Kidney epithelial cell (primary cell): ENCODE data around the gene UBE2G1. TPM values are rescaled to one million over a fixed set of nuclear protein-coding genes. Genes with fewer than 3 reads are reported as not detected.
"Not testable (repeated sequence)": the region's sequence is repeated elsewhere in the genome, so short reads cannot be mapped to it uniquely, and the experiment has no call there.

Experiments used
- DNase-seq: peaks from one replicate; pipeline ENCODE4 v3.0.0-alpha.2; 2010; ENCODE audit warnings: low read depth
- H3K27me3 ChIP-seq: 2 replicates; pipeline ENCODE4 v1.6.0; 2011; ENCODE audit warnings: low read length; ENCODE audit not compliant: control insufficient read depth, insufficient read depth
- H3K36me3 ChIP-seq: 2 replicates; pipeline ENCODE4 v1.5.1; 2011; ENCODE audit warnings: low read length; ENCODE audit not compliant: control insufficient read depth, insufficient read depth
- H3K4me3 ChIP-seq: 2 replicates; pipeline ENCODE4 v1.5.1; 2011; ENCODE audit warnings: low read depth, mild to moderate bottlenecking, control low read depth, low read length
- total RNA-seq: library from RNA; depleted of rRNA; stranded (reverse); fragments of >200 nt; gene quantifications from 2 replicates; pipeline ENCODE4 v1.2.3, GENCODE V29; 2015
- TF ChIP-seq, protein P1 (sequence below): IDR thresholded peaks from 2 replicates; pipeline ENCODE4 v1.5.1; 2011; ENCODE audit warnings: mild to moderate bottlenecking, moderate library complexity, low read length, control low read depth, inconsistent platforms; ENCODE audit not compliant: insufficient read depth, poor library complexity, severe bottlenecking

The UBE2G1 gene
- total RNA-seq, 1 donor from 2014 or later: 57.3 TPM

DNA sequence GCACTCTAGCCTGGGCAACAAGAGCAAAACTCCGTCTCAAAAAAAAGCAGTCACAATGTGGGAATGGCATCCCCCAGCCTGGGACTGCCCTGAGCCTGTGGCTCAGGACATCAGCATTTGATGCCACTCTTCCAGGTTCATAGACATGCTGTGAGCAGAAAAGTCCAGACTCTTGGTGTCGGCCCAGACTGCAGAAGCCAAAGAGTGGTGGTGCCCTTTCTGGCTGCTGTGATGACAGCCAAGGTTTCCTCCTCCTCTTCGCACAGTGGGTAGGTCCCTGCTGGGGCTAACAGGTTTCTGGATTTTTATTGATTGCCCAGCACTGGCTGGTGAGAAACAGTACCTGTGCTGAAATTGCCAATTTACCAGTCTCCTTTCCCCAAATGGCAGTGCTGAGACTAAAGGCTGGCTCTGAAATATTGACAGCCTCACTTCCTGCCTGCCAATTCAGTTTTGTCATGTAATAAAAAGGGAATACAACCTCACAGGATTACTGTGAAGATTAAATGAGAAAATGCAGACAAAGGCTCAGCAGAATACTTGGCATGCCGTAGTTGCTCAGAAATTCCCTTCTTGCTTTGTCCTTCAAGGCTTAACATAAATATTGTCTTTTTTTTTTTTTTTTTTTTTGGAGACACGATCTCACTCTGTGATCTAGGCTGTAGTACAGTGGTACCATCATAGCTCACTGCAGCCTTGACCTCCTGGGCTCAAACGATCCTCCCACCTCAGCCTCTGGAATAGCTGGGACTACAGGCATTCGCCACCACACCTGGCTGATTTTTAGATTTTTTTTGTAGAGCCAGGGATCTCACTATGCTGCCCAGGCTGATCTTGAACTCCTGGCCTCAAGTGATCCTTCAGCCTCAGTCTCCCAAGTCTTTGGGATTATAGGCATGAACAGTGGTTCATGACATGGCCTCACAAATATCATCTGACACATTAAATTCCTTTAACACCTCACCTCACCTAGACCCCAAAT, 15.5 kb upstream of the UBE2G1 start:
- H3K36me3 ChIP-seq: no peaks in the 10 kb centered on the region
- no peak overlapping the region for H3K4me3 ChIP-seq
- TF ChIP-seq, protein P1, sequence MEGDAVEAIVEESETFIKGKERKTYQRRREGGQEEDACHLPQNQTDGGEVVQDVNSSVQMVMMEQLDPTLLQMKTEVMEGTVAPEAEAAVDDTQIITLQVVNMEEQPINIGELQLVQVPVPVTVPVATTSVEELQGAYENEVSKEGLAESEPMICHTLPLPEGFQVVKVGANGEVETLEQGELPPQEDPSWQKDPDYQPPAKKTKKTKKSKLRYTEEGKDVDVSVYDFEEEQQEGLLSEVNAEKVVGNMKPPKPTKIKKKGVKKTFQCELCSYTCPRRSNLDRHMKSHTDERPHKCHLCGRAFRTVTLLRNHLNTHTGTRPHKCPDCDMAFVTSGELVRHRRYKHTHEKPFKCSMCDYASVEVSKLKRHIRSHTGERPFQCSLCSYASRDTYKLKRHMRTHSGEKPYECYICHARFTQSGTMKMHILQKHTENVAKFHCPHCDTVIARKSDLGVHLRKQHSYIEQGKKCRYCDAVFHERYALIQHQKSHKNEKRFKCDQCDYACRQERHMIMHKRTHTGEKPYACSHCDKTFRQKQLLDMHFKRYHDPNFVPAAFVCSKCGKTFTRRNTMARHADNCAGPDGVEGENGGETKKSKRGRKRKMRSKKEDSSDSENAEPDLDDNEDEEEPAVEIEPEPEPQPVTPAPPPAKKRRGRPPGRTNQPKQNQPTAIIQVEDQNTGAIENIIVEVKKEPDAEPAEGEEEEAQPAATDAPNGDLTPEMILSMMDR: no peak
- H3K27me3 ChIP-seq: peaks cover 3% of the 10 kb centered on the region
- no peak for DNase-seq

DNA sequence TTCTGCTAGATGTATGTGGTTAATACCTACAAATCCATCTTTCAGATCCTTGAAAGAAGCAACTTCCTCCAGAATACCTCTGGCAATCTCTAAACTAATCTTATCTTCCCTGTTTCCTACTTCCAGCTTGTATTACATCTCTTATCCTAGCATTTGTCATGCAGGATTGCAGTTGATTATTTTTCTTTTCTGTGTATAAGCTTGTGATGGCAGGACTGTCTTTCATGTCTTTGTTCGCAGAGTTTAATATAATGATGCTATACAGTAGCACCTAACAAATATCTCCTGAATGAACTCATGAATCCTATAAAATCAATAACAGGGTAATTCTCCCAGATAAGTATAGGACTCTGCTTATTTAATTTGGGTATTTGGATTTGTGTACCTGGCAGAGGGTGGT, 12.2 kb upstream of the UBE2G1 start:
- peaks cover 3% of the 10 kb centered on the region for H3K27me3 ChIP-seq
- TF ChIP-seq, protein P1: no peak
- no peak for DNase-seq
- no peaks in the 10 kb centered on the region for H3K36me3 ChIP-seq
- no peak overlapping the region for H3K4me3 ChIP-seq

DNA sequence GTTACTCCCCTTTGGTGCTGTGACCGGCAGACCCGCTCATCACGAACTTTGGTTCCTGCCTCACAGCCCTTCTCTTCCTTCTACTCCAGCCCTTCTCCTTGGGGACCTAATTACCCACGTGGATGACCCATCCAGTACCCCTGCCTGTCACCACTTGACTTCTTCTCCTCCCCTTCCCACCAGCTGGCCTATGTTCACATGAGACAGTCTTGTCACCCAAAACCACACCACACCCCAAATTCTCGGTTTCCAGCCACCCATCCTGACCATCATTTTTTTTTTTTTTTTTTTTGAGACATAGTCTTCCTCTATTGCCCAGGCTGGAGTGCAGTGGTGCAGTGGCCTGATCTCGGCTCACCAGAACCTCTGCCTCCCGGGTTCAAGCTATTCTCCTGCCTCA, 10.8 kb upstream of the UBE2G1 start:
- not testable (repeated sequence) for H3K27me3 ChIP-seq, H3K36me3 ChIP-seq, H3K4me3 ChIP-seq, DNase-seq

DNA sequence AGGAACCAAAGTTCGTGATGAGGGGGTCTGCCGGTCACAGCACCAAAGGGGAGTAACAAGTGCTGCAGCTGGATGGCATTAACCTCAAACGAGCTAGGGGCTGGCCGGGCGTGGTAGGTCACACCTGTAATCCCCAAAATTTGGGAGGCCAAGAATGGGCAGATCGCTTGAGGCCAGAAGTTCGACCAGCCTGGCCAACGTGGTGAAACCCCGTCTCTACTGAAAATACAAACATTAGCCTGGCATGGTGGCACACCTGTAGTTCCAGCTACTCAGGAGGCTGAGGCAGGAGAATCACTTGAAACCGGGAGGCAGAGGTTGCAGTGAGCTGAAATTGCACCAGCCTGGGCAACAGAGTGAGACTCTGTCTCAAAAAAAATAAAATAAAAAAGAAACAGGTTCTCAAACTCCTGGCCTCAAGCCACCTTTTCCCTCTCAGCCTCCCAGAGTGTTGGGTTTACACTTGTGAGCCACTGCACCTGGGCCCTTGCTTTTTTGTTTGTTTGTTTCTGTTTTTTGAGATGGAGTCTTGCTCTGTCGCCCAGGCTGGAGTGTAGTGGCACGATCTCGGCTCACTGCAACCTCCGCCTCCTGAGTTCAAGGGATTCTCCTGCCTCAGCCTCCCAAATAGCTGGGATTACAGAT, 9.4 kb upstream of the UBE2G1 start:
- H3K36me3 ChIP-seq, H3K4me3 ChIP-seq, H3K27me3 ChIP-seq, DNase-seq: not testable (repeated sequence)

DNA sequence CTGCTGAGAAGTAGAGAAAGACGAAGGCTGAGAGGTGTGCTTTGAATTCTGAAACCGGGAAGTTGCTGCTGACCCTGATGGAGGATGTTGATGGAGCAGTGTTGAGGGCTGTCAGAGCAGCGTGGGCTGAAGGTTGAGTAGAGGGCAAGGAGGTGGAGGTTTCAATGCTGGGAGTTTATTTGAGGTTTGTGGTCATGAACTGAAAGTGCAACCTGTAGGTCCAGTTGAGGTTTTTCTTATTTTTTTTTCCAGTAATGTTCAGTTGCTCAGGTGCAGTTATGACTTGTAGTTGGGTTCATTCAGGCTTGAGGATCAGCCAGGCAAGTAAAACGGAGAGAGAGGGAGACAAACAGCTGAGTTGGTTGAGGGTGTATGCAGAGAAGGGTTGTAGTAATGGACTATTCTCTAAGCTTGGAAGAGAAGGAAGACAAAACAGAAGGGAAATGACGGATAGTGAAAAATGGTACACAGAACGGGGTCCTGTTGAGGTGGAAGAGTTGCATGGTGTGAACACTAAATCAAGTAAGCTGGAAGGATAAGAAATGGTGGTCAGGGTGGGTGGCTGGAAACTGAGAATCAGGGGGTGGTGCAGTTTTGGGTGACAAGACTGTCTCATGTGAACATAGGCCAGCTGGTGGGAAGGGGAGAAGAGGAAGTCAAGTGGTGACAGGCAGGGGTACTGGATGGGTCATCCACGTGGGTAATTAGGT, 8.7 kb upstream of the UBE2G1 start:
- TF ChIP-seq, protein P1: no peak
- Histone ChIP-seq H3K27me3 (no peaks in the 10 kb centered on the region), H3K4me3 (no peak overlapping the region), H3K36me3 (no peaks in the 10 kb centered on the region)
- no peak for DNase-seq

DNA sequence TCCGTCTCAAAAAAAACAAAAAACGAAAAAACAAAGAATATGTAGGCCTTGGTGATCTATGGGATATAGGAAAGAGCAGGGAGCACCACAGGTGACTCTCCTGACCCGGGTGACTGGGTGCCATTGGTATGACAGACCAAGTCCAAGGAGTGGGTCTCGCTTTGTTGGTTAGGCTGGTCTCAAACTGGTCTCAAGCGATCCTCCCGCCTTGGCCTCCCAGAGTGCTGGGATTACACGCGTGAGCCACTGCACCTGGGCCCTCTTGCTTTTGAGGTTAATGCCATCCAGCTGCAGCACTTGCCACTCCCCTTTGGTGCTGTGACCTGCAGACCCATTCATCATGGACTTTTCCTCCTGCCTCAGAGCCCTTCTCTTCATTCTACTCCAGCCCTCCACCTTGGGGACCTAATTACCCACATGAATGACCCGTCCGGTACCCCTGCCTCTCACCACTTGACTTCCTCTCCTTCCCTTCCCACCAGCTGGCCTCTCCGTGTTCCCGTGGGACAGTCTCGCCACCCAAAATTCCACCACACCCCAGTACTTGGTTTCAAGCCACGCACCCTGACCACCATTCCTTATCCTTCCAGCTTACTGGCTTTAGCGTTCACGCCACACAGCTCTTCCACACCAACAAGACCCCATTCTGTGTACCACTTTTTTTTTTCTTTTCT, 3.2 kb upstream of the UBE2G1 start:
- TF ChIP-seq, protein P1: no peak
- H3K27me3 ChIP-seq: no peaks in the 10 kb centered on the region
- no peaks in the 10 kb centered on the region for H3K36me3 ChIP-seq
- DNase-seq: no peak
- no peak overlapping the region for H3K4me3 ChIP-seq
